Lung (tissue), 12 donors: ENCODE measurements around the gene MYPN. TPM values are rescaled to one million over a fixed set of nuclear protein-coding genes. Genes with fewer than 3 reads are reported as not detected.
A peak's percentile ranks its signal among the peaks of the same experiment; 100 is the strongest.

Source experiments
- ATAC-seq: fragments of 200-7000 bp; cut with Tn5 transposase; one replicate; pipeline ENCODE4 v1.9.1; 2020; ENCODE audit warnings: moderate number of reproducible peaks; ENCODE audit not compliant: insufficient read depth, low FRiP score
- DNase-seq, 3 donors: peaks; one replicate each; pipeline ENCODE4 v3.0.0-alpha.2; 2013 to 2017
- H3K27ac ChIP-seq, 2 donors: one replicate each; pipeline ENCODE4 v1.5.1; 2013; ENCODE audit warnings: mild to moderate bottlenecking in 2 of 2, moderate library complexity in 2 of 2, control low read depth in 1 of 2, inconsistent platforms in 1 of 2, low read depth in 1 of 2, low read length in 1 of 2
- H3K27me3 ChIP-seq, 3 donors: one replicate each; pipeline ENCODE4 v1.5.1; 2013; ENCODE audit warnings: low read length in 2 of 3; ENCODE audit not compliant: control insufficient read depth in 3 of 3, insufficient read depth in 3 of 3
- H3K36me3 ChIP-seq, 4 donors: one replicate each; pipeline ENCODE4 v1.5.1; 2013; ENCODE audit warnings: low read length in 4 of 4, mild to moderate bottlenecking in 1 of 4, moderate library complexity in 1 of 4; ENCODE audit not compliant: control insufficient read depth in 4 of 4, insufficient read depth in 4 of 4
- H3K4me1 ChIP-seq, 5 donors: one replicate each; pipeline ENCODE4 v1.5.1; 2013; ENCODE audit warnings: low read length in 5 of 5, mild to moderate bottlenecking in 2 of 5, moderate library complexity in 1 of 5; ENCODE audit not compliant: control insufficient read depth in 5 of 5, insufficient read depth in 5 of 5
- H3K4me3 ChIP-seq: one replicate; pipeline ENCODE4 v1.5.1; 2013; ENCODE audit warnings: mild to moderate bottlenecking, control low read depth, moderate library complexity
- H3K9ac ChIP-seq, 2 donors: one replicate each; pipeline ENCODE4 v1.5.1; 2013; ENCODE audit warnings: low read length in 2 of 2, control low read depth in 1 of 2; ENCODE audit not compliant: insufficient read depth in 1 of 2
- H3K9me3 ChIP-seq, 4 donors: one replicate each; pipeline ENCODE4 v1.5.1; 2013; ENCODE audit warnings: low read length in 3 of 4, mild to moderate bottlenecking in 1 of 4, moderate library complexity in 1 of 4; ENCODE audit not compliant: control insufficient read depth in 4 of 4, insufficient read depth in 3 of 4
- WGBS, 2 donors: extraction: QIAGEN DNeasy Blood & Tissue Kit; methylation state at CpG; one replicate each; pipeline ENCODE4 v1.1.7; 2013; 5-methylcytosine and 5-hydroxymethylcytosine counted together
- polyA plus RNA-seq, 2 donors: library from polyadenylated mRNA; stranded (reverse); fragments of 200-250 nt; gene quantifications; one replicate each; pipeline ENCODE4 v1.2.1, GENCODE V29; 2013
- total RNA-seq, 2 donors: library from RNA; depleted of rRNA in 1 of 2; stranded (reverse); fragments of >200 nt in 1 of 2; gene quantifications; one replicate each; pipeline ENCODE4 v1.2.1, GENCODE V29; 2014 to 2021
- TF ChIP-seq, protein P1 (sequence below): IDR thresholded peaks from 2 replicates; pipeline ENCODE4 v1.5.1; 2012; ENCODE audit warnings: mild to moderate bottlenecking; ENCODE audit errors: control extremely low read depth, extremely low read depth
- donor health status: control.
- donor health status: control.
- donor health status: Bipolar disorder and iron deficiency.
- donor health status: healthy.
- donor health status: DM: yes; HTN: yes; CAD: no.

The MYPN gene
- total and polyA plus RNA-seq, 4 donors = 0.01 to 0.28 (median 0.04) TPM

GRCh38 chr10:68111584-68111983, 2.3 kb downstream of the MYPN start:
- H3K27ac ChIP-seq = peak overlapping the region in 1 of 2 donors; percentile 87
- WGBS, 2 donors = 84 to 95% methylated on average over 2 of the region's 2 CpGs
- H3K27me3 ChIP-seq = no peaks in the 10 kb centered on the region
- DNase-seq (no peak), ATAC-seq (no peak)
- TF ChIP-seq, protein P1, sequence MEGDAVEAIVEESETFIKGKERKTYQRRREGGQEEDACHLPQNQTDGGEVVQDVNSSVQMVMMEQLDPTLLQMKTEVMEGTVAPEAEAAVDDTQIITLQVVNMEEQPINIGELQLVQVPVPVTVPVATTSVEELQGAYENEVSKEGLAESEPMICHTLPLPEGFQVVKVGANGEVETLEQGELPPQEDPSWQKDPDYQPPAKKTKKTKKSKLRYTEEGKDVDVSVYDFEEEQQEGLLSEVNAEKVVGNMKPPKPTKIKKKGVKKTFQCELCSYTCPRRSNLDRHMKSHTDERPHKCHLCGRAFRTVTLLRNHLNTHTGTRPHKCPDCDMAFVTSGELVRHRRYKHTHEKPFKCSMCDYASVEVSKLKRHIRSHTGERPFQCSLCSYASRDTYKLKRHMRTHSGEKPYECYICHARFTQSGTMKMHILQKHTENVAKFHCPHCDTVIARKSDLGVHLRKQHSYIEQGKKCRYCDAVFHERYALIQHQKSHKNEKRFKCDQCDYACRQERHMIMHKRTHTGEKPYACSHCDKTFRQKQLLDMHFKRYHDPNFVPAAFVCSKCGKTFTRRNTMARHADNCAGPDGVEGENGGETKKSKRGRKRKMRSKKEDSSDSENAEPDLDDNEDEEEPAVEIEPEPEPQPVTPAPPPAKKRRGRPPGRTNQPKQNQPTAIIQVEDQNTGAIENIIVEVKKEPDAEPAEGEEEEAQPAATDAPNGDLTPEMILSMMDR = no peak
- H3K4me1 ChIP-seq = peaks cover 0 to 28% (median 1%) of the 10 kb centered on the region in 5 donors
- H3K4me3 ChIP-seq = no peak overlapping the region
- H3K36me3 ChIP-seq = peaks cover 0 to 3% (median 0%) of the 10 kb centered on the region in 4 donors
- no peaks in the 10 kb centered on the region for H3K9me3 ChIP-seq
- no peak overlapping the region for H3K9ac ChIP-seq

DNA sequence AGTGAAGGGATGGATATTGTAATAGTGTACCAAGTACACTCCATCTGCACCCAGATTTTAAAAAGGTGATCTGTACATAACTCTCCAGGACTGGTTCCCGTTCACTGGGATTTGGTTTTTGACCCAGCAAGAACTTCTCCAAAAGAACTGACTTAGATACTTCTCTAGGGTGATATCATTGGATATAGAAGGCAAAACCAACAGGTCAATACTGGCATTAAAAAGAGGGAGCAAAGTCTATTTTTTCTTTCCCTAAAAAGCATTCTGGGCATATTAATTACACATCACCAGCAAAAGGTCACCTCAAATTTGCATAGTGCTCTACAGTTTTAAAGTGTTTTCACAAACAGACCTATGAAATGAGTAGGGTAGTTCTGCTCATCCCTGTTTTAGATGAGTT, 3.5 kb downstream of the MYPN start:
- Histone ChIP-seq H3K4me1 (peaks cover 0 to 23% (median 1%) of the 10 kb centered on the region in 5 donors), H3K27me3 (no peaks in the 10 kb centered on the region), H3K9me3 (no peaks in the 10 kb centered on the region), H3K9ac (no peak overlapping the region), H3K27ac (peak overlapping the region in 1 of 2 donors; percentile 33), H3K36me3 (peaks cover 0 to 3% (median 0%) of the 10 kb centered on the region in 4 donors), H3K4me3 (no peak overlapping the region)
- TF ChIP-seq, protein P1 = no peak
- no peak for DNase-seq
- 100% methylated on average over 1 of the region's 1 CpG for WGBS, 2 donors
- ATAC-seq = no peak

DNA sequence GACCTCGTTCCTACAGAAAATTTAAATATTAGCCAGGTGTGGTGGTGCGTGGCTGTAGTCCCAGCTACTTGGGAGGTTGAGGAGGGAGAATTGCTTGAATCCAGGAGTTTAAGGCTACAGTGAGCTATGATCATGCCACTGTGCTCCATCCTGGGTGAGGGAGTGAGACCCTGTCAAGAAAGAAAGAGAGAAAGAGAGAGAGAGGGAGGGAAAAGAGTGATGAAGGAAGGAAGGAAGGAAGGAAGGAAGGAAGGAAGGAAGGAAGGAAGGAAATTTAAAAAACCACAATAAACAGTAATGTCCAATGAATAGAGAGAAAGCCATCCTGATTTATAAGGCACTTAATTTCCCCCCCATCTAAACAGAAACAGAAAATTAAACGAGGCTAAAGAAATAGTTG, 9.4 kb downstream of the MYPN start:
- peaks cover 0 to 11% (median 0%) of the 10 kb centered on the region in 4 donors for H3K36me3 ChIP-seq
- no peaks in the 10 kb centered on the region for H3K27me3 ChIP-seq
- H3K27ac ChIP-seq = no peak overlapping the region
- no peaks in the 10 kb centered on the region for H3K9me3 ChIP-seq
- ATAC-seq (no peak), DNase-seq (no peak)
- TF ChIP-seq, protein P1 = no peak
- H3K4me1 ChIP-seq = peaks cover 0 to 3% (median 0%) of the 10 kb centered on the region in 5 donors
- no peak overlapping the region for H3K4me3 ChIP-seq
- WGBS, 2 donors = 80 to 91% methylated on average over 3 of the region's 3 CpGs
- H3K9ac ChIP-seq = no peak overlapping the region
